Cardiac muscle cell (in vitro differentiated cells and primary cell): Measurements from ENCODE around the gene DAPK3. TPM values are rescaled to one million over a fixed set of nuclear protein-coding genes. Genes with fewer than 3 reads are reported as not detected.
"Not testable (repeated sequence)": the region's sequence is repeated elsewhere in the genome, so short reads cannot be mapped to it uniquely, and the experiment has no call there.

Source experiments
- DNase-seq, 2 donors: peaks; one replicate each; pipeline versions ENCODE4 v3.0.0 to v3.0.0-alpha.2; 2010 to 2017; ENCODE audit warnings: low read depth in 1 of 2, low spot score in 1 of 2
- H3K27ac ChIP-seq: fragments of 200-600 bp; sonication (generic); 2 replicates; pipeline ENCODE4 v1.5.1; 2016
- H3K27me3 ChIP-seq: fragments of 200-600 bp; sonication (generic); 2 replicates; pipeline ENCODE4 v1.6.0; 2016; ENCODE audit warnings: control low read depth
- H3K36me3 ChIP-seq: fragments of 200-600 bp; sonication (generic); 2 replicates; pipeline ENCODE4 v1.5.1; 2016; ENCODE audit warnings: control low read depth
- H3K4me1 ChIP-seq: fragments of 200-600 bp; sonication (generic); 2 replicates; pipeline ENCODE4 v1.8.1; 2017; ENCODE audit warnings: low read depth, mild to moderate bottlenecking, mixed run types
- H3K4me3 ChIP-seq: fragments of 200-600 bp; sonication (generic); 2 replicates; pipeline ENCODE4 v1.5.1; 2016; ENCODE audit warnings: mild to moderate bottlenecking
- H3K9me3 ChIP-seq: fragments of 200-600 bp; sonication (generic); 2 replicates; pipeline ENCODE4 v1.5.1; 2017; ENCODE audit warnings: low read depth, mild to moderate bottlenecking, control low read depth
- polyA plus RNA-seq: library from polyadenylated mRNA; unstranded; fragments of >200 nt; fragmentation: Nextera tagmentation; extraction: Ambion mirVana; gene quantifications from 2 replicates; pipeline ENCODE4 v1.2.1, GENCODE V29; 2016
- total RNA-seq: library from RNA; depleted of rRNA; stranded (reverse); fragments of >200 nt; gene quantifications from 2 replicates; pipeline ENCODE4 v1.2.3, GENCODE V29; 2016
- TF ChIP-seq, protein P1 (sequence below): IDR thresholded peaks from 2 replicates; pipeline ENCODE4 v1.5.1; 2012; ENCODE audit warnings: low read depth, mild to moderate bottlenecking, low read length

The DAPK3 gene
- total and polyA plus RNA-seq, 2 experiments from 2014 or later, result 72.1 to 157 TPM

- peaks cover 41% of the 10 kb centered on the region for H3K36me3 ChIP-seq
- no peaks in the 10 kb centered on the region for H3K9me3 ChIP-seq
- H3K4me3 ChIP-seq, result peak overlapping the region; percentile 89
- DNase-seq, result peak; percentile 98 to 100
- H3K4me1 ChIP-seq, result peaks cover 23% of the 10 kb centered on the region
- TF ChIP-seq, protein P1, sequence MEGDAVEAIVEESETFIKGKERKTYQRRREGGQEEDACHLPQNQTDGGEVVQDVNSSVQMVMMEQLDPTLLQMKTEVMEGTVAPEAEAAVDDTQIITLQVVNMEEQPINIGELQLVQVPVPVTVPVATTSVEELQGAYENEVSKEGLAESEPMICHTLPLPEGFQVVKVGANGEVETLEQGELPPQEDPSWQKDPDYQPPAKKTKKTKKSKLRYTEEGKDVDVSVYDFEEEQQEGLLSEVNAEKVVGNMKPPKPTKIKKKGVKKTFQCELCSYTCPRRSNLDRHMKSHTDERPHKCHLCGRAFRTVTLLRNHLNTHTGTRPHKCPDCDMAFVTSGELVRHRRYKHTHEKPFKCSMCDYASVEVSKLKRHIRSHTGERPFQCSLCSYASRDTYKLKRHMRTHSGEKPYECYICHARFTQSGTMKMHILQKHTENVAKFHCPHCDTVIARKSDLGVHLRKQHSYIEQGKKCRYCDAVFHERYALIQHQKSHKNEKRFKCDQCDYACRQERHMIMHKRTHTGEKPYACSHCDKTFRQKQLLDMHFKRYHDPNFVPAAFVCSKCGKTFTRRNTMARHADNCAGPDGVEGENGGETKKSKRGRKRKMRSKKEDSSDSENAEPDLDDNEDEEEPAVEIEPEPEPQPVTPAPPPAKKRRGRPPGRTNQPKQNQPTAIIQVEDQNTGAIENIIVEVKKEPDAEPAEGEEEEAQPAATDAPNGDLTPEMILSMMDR, result no peak
- peak overlapping the region; percentile 99 for H3K27ac ChIP-seq
- no peaks in the 10 kb centered on the region for H3K27me3 ChIP-seq
Measured at GRCh38 chr19:3968556-3969434, 2.1 kb downstream of the DAPK3 start.

GRCh38 chr19:3967983-3968382 is 2.9 kb downstream of the DAPK3 start:
- not testable (repeated sequence) for H3K9me3 ChIP-seq, H3K27me3 ChIP-seq, DNase-seq, H3K4me3 ChIP-seq
- H3K27ac ChIP-seq, result peak overlapping the region; percentile 99
- peaks cover 23% of the 10 kb centered on the region for H3K4me1 ChIP-seq
- peaks cover 49% of the 10 kb centered on the region for H3K36me3 ChIP-seq

DNA sequence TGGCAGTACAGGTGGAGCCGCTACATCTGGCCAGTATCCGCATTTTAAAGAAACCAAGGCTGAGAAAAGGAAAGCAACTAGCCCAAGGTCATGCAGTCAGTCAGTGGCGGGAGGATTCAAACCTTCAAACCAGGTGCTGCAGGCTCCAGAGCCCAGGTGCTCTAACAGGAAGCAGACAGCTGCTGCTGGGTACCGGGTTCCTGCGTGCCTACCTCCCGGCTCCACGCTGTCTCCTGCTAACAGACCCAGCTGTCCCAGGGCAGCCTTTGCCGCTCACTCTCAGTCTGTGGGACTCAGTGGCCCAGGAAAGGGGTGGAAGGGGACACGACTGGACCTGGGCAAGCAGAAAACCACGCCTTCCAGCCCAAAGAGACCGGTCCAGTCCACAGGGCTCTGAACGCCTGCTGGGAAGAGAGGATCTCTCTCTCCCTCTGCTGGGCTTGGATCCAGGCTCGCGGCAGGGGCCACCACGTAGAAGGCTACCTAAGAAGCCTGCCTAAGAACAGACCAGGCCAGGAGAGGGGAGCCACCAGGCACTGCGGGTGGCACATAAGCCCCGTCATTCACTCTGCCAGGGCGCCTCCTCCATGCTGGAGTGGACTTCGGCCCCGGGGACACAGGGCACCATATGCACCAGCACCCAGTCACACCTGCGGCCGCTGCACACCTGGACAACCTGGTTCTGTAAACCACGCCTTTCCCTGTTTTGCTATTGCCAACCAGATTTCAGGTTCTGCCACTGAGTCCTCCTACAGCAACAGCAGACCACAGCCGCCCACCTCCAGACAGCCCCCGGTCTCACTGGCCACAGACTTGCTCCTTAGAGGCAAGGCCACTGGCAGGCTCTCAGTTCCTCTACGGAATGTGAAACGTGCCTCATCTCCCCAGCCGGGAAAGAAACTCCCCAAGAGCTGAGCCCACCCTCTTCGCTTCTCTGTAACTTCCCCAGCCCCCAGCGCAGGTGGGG is 4.6 kb downstream of the DAPK3 start:
- TF ChIP-seq, protein P1, result no peak
- Histone ChIP-seq H3K27me3 (no peaks in the 10 kb centered on the region), H3K4me1 (peaks cover 23% of the 10 kb centered on the region), H3K27ac (peak overlapping the region; percentile 99), H3K36me3 (peaks cover 61% of the 10 kb centered on the region), H3K9me3 (no peaks in the 10 kb centered on the region), H3K4me3 (no peak overlapping the region)
- no peak for DNase-seq

DNA sequence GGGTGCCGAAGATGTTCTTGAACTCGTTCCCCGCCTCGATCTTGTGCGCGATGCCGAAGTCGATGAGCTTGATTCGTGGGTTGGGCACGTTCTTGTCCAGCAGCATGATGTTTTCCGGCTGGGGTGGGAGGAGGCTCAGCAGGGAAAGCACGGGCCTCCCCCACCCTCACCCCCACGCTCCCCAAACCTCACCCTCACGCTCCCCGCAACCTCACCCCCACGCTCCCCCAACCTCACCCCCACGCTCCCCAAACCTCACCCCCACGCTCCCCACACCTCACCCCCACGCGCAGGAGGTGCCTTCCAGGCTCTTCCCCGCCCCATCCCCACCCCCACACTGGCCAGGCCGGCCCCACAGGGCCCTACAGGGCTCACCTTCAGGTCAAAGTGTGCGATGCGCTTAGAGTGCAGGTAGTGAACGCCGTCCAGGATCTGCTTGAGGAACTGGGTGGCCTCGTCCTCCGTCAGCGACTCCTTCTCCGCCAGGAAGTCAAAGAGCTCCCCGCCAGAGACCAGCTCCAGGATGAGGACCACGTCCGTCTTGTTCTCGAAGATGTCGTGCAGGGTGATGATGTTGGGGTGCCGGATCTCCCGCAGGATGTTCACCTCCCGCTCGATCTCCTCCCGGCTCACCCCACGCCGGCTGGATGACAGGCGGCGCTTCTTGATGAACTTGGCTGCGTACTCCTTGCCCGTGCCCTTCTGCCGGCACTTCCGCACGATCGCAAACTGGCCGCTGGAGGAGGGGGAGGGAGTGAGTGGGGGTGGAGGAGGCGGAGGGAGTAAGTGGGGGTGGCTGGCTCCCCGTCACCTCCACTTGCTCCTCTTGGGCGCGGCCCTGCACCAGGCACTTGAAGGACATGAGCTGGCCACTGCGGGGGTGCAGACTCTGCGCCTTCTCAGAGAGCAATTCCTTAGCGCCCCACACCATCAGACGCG is 6.4 kb downstream of the DAPK3 start:
- TF ChIP-seq, protein P1, result no peak
- peaks cover 18% of the 10 kb centered on the region for H3K4me1 ChIP-seq
- no peak overlapping the region for H3K4me3 ChIP-seq
- H3K27me3 ChIP-seq, result no peaks in the 10 kb centered on the region
- no peak for DNase-seq
- no peaks in the 10 kb centered on the region for H3K9me3 ChIP-seq
- no peak overlapping the region for H3K27ac ChIP-seq
- H3K36me3 ChIP-seq, result peaks cover 76% of the 10 kb centered on the region

- peaks cover 74% of the 10 kb centered on the region for H3K36me3 ChIP-seq
- no peak overlapping the region for H3K27ac ChIP-seq
- H3K4me1 ChIP-seq, result peaks cover 10% of the 10 kb centered on the region
- H3K4me3 ChIP-seq, result no peak overlapping the region
- no peaks in the 10 kb centered on the region for H3K27me3 ChIP-seq
- TF ChIP-seq, protein P1, result no peak
- no peak for DNase-seq
- no peaks in the 10 kb centered on the region for H3K9me3 ChIP-seq
Measured at GRCh38 chr19:3963458-3964255, 7.2 kb downstream of the DAPK3 start.
